ENCODE results near the gene ACAP1. TPM values are rescaled to one million over a fixed set of nuclear protein-coding genes. Genes with fewer than 3 reads are reported as not detected.

Gene ACAP1
- total RNA-seq, 1 experiment from 2014 or later = 58.6 TPM

DNA sequence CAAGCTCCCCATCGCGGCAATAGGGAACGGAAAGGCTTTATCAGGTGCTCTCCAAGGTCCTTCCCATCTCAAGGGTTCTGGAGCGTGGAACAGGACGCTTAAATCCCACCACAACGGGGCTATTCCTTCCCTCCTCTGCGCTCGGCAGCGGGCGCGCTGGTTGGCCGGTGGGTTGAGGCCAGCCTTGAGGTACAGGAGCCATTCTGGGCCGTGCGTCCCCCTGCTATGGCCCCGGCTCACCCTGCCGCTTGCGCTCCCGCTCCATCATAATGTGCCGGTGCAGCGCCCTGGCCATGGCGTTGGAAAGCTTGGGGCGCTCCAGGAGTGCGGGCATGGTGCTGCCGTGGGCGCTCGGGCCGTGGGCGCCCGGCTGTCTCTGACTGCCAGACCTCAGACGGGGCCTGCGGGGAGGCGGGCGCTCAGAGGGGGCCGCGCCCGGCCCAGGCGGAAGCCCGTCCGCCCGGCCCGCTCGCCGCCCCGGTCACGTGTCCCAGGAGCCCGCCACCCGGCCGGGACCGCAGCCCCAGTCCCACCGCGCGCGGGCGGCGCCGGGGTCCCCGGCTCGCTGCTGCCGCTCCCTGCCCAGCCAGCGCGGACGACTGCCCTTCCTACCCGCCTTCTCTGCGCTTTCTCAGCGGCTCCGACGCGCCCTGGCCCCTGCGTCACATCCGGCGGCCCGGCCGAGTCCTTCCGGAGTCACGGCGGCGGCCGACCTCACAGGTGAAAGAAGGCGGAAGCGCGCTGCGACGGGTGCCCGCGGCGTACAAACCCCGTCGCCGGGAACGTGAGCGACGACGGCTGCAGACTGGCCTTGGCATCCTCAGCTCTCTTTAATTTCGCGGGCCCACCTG, 21.4 kb upstream of the ACAP1 start, which contains the start of gene GPS2:
GPS2 (minus strand) TSS at position 642 of the 851 bp plus-strand sequence; CDS start at position 334, 308 bp downstream.
- H3K4me3 Mint-ChIP-seq = peak within 1 kb of the TSS; percentile 75
- ChIA-PET POLR2A (interaction anchor here (0.6 to 3.9 kb wide), 5 partner anchors 15 to 245 kb away, joined by 3 to 21 read pairs (median 4); partner anchors contain the start of genes ACADVL, ACAP1, DLG4 and NEURL4), CTCF (interaction anchor here (0.8 to 3.3 kb wide), 7 partner anchors 15 to 274 kb away, joined by 3 to 19 read pairs (median 6); partner anchors contain the start of genes NEURL4 and SLC2A4)
- H3K4me1 Mint-ChIP-seq = peaks cover 30% of the 10 kb centered on the region
- DNase-seq (ENCODE audit: low spot score) (peak; percentile 92), ATAC-seq (peak; percentile 55)
- peak within 1 kb of the TSS; percentile 95 for H3K27ac Mint-ChIP-seq
- peaks cover 50% of the 10 kb centered on the region for H3K36me3 Mint-ChIP-seq
- H3K9me3 Mint-ChIP-seq = no peaks in the 10 kb centered on the region
- H3K27me3 Mint-ChIP-seq (ENCODE audit: low read depth) = no peaks in the 10 kb centered on the region
- TF ChIP-seq SMAD3 (CRISPR knock-in tag; IDR thresholded peaks at IDR 0.05; ENCODE audit: borderline replicate concordance) (peak; percentile 88), CREB1 (CRISPR knock-in tag; IDR thresholded peaks at IDR 0.05) (peak; percentile 57), ATF1 (CRISPR knock-in tag; IDR thresholded peaks at IDR 0.05) (0 out of 2 replicates have a peak, but pooled peaks have one; percentile 80), GABPB1 (CRISPR knock-in tag; IDR thresholded peaks at IDR 0.05) (peak; percentile 84), ZNF671 (CRISPR knock-in tag; IDR thresholded peaks at IDR 0.05) (no peak; the same call in 1 of the 2 replicates), ZNF121 (CRISPR knock-in tag; IDR thresholded peaks at IDR 0.05) (no peak), CBFB (CRISPR knock-in tag; IDR thresholded peaks at IDR 0.05; ENCODE audit: low read depth) (0 out of 2 replicates have a peak, but pooled peaks have one; percentile 77), ZNF263 (CRISPR knock-in tag; IDR thresholded peaks at IDR 0.05; ENCODE audit: low read depth) (no peak), KAT7 (CRISPR knock-in tag; IDR thresholded peaks at IDR 0.05; ENCODE audit: borderline replicate concordance) (0 out of 2 replicates have a peak, but pooled peaks have one; percentile 62), MYBL2 (CRISPR knock-in tag; IDR thresholded peaks at IDR 0.05) (peak; percentile 86), SP1 (CRISPR knock-in tag; conservative IDR thresholded peaks at IDR 0.05) (peak; percentile 92), NFE2L1 (CRISPR knock-in tag; IDR thresholded peaks at IDR 0.05) (peak; percentile 55; the same call in 1 of the 2 replicates), FOXP1 (CRISPR knock-in tag; IDR thresholded peaks at IDR 0.05; ENCODE audit: borderline replicate concordance) (peak; percentile 71; the same call in 1 of the 2 replicates), ZNF219 (CRISPR knock-in tag; IDR thresholded peaks at IDR 0.05; ENCODE audit: borderline replicate concordance) (no peak), SMAD4 (CRISPR knock-in tag; IDR thresholded peaks at IDR 0.05) (no peak)
- TF ChIP-seq, protein P1, sequence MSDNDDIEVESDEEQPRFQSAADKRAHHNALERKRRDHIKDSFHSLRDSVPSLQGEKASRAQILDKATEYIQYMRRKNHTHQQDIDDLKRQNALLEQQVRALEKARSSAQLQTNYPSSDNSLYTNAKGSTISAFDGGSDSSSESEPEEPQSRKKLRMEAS (CRISPR knock-in tag; IDR thresholded peaks at IDR 0.05) = peak; percentile 45; the same call in 1 of the 2 replicates
- TF ChIP-seq, protein P2, sequence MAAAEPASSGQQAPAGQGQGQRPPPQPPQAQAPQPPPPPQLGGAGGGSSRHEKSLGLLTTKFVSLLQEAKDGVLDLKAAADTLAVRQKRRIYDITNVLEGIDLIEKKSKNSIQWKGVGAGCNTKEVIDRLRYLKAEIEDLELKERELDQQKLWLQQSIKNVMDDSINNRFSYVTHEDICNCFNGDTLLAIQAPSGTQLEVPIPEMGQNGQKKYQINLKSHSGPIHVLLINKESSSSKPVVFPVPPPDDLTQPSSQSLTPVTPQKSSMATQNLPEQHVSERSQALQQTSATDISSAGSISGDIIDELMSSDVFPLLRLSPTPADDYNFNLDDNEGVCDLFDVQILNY (CRISPR knock-in tag; IDR thresholded peaks at IDR 0.05) = peak; percentile 79; the same call in 1 of the 2 replicates
- TF ChIP-seq, protein P3, sequence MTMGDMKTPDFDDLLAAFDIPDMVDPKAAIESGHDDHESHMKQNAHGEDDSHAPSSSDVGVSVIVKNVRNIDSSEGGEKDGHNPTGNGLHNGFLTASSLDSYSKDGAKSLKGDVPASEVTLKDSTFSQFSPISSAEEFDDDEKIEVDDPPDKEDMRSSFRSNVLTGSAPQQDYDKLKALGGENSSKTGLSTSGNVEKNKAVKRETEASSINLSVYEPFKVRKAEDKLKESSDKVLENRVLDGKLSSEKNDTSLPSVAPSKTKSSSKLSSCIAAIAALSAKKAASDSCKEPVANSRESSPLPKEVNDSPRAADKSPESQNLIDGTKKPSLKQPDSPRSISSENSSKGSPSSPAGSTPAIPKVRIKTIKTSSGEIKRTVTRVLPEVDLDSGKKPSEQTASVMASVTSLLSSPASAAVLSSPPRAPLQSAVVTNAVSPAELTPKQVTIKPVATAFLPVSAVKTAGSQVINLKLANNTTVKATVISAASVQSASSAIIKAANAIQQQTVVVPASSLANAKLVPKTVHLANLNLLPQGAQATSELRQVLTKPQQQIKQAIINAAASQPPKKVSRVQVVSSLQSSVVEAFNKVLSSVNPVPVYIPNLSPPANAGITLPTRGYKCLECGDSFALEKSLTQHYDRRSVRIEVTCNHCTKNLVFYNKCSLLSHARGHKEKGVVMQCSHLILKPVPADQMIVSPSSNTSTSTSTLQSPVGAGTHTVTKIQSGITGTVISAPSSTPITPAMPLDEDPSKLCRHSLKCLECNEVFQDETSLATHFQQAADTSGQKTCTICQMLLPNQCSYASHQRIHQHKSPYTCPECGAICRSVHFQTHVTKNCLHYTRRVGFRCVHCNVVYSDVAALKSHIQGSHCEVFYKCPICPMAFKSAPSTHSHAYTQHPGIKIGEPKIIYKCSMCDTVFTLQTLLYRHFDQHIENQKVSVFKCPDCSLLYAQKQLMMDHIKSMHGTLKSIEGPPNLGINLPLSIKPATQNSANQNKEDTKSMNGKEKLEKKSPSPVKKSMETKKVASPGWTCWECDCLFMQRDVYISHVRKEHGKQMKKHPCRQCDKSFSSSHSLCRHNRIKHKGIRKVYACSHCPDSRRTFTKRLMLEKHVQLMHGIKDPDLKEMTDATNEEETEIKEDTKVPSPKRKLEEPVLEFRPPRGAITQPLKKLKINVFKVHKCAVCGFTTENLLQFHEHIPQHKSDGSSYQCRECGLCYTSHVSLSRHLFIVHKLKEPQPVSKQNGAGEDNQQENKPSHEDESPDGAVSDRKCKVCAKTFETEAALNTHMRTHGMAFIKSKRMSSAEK (CRISPR knock-in tag; IDR thresholded peaks at IDR 0.05; ENCODE audit: borderline replicate concordance) = 0 out of 2 replicates have a peak, but pooled peaks have one; percentile 65
- TF ChIP-seq, protein P4, sequence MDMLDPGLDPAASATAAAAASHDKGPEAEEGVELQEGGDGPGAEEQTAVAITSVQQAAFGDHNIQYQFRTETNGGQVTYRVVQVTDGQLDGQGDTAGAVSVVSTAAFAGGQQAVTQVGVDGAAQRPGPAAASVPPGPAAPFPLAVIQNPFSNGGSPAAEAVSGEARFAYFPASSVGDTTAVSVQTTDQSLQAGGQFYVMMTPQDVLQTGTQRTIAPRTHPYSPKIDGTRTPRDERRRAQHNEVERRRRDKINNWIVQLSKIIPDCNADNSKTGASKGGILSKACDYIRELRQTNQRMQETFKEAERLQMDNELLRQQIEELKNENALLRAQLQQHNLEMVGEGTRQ (CRISPR knock-in tag; IDR thresholded peaks at IDR 0.05) = peak; percentile 86
- TF ChIP-seq, protein P5, sequence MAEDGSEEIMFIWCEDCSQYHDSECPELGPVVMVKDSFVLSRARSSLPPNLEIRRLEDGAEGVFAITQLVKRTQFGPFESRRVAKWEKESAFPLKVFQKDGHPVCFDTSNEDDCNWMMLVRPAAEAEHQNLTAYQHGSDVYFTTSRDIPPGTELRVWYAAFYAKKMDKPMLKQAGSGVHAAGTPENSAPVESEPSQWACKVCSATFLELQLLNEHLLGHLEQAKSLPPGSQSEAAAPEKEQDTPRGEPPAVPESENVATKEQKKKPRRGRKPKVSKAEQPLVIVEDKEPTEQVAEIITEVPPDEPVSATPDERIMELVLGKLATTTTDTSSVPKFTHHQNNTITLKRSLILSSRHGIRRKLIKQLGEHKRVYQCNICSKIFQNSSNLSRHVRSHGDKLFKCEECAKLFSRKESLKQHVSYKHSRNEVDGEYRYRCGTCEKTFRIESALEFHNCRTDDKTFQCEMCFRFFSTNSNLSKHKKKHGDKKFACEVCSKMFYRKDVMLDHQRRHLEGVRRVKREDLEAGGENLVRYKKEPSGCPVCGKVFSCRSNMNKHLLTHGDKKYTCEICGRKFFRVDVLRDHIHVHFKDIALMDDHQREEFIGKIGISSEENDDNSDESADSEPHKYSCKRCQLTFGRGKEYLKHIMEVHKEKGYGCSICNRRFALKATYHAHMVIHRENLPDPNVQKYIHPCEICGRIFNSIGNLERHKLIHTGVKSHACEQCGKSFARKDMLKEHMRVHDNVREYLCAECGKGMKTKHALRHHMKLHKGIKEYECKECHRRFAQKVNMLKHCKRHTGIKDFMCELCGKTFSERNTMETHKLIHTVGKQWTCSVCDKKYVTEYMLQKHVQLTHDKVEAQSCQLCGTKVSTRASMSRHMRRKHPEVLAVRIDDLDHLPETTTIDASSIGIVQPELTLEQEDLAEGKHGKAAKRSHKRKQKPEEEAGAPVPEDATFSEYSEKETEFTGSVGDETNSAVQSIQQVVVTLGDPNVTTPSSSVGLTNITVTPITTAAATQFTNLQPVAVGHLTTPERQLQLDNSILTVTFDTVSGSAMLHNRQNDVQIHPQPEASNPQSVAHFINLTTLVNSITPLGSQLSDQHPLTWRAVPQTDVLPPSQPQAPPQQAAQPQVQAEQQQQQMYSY (CRISPR knock-in tag; IDR thresholded peaks at IDR 0.05) = no peak
- TF ChIP-seq, protein P6, sequence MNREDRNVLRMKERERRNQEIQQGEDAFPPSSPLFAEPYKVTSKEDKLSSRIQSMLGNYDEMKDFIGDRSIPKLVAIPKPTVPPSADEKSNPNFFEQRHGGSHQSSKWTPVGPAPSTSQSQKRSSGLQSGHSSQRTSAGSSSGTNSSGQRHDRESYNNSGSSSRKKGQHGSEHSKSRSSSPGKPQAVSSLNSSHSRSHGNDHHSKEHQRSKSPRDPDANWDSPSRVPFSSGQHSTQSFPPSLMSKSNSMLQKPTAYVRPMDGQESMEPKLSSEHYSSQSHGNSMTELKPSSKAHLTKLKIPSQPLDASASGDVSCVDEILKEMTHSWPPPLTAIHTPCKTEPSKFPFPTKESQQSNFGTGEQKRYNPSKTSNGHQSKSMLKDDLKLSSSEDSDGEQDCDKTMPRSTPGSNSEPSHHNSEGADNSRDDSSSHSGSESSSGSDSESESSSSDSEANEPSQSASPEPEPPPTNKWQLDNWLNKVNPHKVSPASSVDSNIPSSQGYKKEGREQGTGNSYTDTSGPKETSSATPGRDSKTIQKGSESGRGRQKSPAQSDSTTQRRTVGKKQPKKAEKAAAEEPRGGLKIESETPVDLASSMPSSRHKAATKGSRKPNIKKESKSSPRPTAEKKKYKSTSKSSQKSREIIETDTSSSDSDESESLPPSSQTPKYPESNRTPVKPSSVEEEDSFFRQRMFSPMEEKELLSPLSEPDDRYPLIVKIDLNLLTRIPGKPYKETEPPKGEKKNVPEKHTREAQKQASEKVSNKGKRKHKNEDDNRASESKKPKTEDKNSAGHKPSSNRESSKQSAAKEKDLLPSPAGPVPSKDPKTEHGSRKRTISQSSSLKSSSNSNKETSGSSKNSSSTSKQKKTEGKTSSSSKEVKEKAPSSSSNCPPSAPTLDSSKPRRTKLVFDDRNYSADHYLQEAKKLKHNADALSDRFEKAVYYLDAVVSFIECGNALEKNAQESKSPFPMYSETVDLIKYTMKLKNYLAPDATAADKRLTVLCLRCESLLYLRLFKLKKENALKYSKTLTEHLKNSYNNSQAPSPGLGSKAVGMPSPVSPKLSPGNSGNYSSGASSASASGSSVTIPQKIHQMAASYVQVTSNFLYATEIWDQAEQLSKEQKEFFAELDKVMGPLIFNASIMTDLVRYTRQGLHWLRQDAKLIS (CRISPR knock-in tag; IDR thresholded peaks at IDR 0.05; ENCODE audit: borderline replicate concordance) = no peak
